B cell (primary cell): ENCODE results near the gene IRX6.

Experiments used
- EZH2 ChIP-seq: IDR thresholded peaks from 2 replicates; pipeline ENCODE4 v1.6.1; 2012; ENCODE audit warnings: borderline replicate concordance, low read depth, mild to moderate bottlenecking, moderate library complexity, low read length; ENCODE audit not compliant: insufficient read depth, poor library complexity, severe bottlenecking
- TF ChIP-seq, protein P1 (sequence below): fragments of 200-600 bp; IDR thresholded peaks from one replicate; pipeline ENCODE4 v1.8.0; 2022; ENCODE audit warnings: antibody characterized with exemption, mild to moderate bottlenecking

DNA sequence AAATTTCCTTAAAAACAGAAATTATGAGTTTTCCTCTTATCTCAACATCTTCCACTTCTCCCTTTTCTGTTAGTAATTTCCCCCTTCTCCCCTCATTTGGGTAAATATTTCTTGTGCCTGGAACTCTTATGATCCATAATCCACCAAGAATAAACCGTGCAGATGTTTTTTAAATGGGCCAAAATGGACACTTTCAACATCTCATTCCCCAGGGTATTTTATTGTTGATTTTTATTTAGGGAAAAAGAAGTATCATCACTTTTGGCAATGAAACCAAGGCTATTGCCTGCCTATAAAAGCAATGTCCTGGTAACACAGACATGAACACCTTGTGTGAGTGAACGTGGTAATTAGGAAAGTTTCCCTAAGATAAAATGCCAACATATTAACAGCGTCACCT is 54.6 kb downstream of the IRX6 start:
- TF ChIP-seq, protein P1, sequence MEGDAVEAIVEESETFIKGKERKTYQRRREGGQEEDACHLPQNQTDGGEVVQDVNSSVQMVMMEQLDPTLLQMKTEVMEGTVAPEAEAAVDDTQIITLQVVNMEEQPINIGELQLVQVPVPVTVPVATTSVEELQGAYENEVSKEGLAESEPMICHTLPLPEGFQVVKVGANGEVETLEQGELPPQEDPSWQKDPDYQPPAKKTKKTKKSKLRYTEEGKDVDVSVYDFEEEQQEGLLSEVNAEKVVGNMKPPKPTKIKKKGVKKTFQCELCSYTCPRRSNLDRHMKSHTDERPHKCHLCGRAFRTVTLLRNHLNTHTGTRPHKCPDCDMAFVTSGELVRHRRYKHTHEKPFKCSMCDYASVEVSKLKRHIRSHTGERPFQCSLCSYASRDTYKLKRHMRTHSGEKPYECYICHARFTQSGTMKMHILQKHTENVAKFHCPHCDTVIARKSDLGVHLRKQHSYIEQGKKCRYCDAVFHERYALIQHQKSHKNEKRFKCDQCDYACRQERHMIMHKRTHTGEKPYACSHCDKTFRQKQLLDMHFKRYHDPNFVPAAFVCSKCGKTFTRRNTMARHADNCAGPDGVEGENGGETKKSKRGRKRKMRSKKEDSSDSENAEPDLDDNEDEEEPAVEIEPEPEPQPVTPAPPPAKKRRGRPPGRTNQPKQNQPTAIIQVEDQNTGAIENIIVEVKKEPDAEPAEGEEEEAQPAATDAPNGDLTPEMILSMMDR: no peak
- no peak for TF ChIP-seq EZH2
